Purkinje cell (primary cell): ENCODE measurements around the gene KBTBD3. TPM values are rescaled to one million over a fixed set of nuclear protein-coding genes. Genes with fewer than 3 reads are reported as not detected.

Source experiments
- polyA plus RNA-seq: library from polyadenylated mRNA; unstranded; fragments of >200 nt; fragmentation: Nextera tagmentation; gene quantifications from 2 replicates; pipeline ENCODE4 v1.2.1, GENCODE V29; 2014

Gene KBTBD3, protein sequence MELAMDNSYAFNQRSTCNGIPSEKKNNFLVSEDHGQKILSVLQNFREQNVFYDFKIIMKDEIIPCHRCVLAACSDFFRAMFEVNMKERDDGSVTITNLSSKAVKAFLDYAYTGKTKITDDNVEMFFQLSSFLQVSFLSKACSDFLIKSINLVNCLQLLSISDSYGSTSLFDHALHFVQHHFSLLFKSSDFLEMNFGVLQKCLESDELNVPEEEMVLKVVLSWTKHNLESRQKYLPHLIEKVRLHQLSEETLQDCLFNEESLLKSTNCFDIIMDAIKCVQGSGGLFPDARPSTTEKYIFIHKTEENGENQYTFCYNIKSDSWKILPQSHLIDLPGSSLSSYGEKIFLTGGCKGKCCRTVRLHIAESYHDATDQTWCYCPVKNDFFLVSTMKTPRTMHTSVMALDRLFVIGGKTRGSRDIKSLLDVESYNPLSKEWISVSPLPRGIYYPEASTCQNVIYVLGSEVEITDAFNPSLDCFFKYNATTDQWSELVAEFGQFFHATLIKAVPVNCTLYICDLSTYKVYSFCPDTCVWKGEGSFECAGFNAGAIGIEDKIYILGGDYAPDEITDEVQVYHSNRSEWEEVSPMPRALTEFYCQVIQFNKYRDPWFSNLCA
- 62.1 and 117 TPM in 2 replicates for polyA plus RNA-seq

DNA sequence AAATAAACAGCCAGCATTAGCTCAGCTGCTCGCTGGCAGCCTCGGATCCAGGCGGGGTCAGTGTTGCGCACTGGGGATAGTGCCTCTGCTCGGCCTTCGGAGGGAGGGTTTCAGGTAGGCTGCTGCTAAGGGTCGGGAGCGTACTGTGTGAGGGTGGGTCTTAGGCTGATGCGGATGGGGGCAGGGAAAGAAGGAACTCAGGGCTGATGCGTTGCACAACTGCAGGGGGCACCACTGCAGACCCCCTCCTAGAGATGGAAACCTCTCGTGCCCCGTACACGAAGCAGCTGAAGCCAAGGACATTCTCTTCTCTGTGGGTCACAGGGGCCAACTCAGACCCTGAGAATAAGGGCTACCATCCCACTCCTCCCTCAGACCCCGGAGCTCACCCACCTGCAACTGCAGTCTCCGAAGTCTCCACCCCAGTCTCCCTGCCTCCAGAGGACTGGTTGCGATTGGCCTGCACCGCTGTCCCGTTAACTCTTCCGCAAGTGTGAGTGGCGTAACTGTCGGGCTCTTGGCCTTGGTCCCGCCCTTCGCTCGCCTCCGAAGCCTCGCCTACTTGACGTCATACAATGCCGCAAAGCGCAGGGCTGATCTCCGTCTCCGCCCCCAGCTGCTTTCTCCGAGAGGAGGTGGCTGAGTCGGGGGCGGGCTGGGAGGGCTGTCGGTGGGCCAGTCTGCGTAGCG lies at the start of gene KBTBD3:
Gene KBTBD3 (minus strand): TSS at position 429 of the 690 bp plus-strand sequence. CDS start 18,250 bp downstream, outside the sequence.

DNA sequence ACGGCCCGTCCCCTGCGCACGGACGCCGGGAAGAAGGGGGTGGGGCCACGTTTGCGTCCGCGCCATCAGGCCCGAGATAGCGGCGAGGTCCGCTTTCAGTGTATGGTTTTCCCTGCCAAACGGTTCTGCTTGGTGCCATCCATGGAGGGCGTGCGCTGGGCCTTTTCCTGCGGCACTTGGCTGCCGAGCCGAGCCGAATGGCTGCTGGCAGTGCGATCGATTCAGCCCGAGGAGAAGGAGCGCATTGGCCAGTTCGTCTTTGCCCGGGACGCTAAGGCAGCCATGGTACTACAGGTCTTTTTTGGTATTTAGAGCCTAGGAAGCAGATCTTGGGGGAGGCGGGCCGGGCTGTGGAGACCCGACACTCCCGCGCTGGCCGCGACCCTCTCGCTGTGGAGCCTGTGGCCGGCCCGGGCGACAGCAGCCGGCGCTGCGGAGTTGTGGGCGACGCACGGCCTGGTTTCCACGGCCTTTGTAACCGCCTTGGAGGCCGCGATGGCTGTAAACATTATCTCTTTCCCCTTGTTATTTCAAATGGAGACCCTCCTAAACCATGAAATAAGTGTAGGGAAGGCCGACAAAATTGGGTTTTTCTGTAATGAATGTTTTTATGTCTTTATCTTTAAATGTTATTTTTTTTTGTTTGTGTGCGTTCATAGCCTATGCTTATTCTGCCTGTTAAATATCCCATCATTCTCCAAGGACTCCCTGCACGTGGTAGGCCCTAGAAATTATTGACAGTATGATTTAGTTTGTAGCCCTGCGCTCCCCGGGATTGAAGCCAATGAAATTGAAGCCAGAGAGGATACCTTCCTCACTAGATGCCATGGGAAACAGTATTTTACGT lies 685 bp upstream of the KBTBD3 start, which contains the start of gene AASDHPPT:
Gene AASDHPPT (plus strand): TSS at position 54 of the 847 bp plus-strand sequence. CDS start 49 bp downstream, at position 103.

DNA sequence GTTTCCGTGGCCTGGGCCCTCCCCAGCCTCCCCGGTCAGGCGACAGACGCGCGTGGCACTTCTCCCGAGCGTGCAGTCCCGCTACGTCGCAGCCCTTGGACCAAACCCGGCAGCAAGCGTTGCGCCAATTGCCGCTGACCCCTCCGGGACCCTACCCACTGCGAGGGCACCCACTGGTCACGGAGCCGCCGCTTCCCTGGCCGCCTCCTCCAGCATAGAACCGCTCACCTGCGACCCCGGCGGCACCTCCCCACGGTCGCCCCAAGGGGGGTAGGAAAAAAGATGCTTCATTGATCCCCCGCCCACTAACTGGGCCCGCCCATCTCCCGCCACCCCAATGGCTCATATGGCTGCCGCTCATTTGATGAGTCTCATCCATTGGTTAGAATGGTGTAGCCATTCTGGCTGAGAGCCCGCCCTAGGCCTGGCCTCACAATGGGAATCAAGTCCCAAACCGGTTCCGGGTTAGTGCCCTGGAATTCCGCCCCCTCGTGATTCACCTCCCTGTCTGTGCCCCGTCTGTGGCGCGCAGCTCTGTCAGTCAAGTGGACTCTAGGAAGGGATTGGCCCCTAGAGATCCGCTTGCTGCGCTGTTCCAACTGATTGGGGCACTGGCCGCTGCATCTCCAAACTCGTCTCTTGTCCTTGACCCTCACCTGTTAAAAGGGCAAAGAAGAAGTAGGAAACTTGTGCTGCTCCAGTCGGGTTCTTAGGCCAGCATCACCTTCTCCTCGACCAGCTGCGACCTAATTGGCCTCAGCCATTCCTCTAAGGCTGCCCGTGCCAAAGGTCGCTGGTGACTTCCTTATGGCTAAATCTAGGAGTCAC lies 55.0 kb downstream of the KBTBD3 start, which contains the start of gene MSANTD4:
Gene MSANTD4 (minus strand): TSS at position 274 of the 828 bp plus-strand sequence. CDS start 11,323 bp downstream, outside the sequence.

Other genes starting within 250 kb of the KBTBD3 start
- gene MSANTD4, start 55.1 kb downstream of the KBTBD3 start, polyA plus RNA-seq = 16.8 and 20.3 TPM in 2 replicates
- 107 and 159 TPM in 2 replicates for gene AASDHPPT, start 315 bp upstream of the KBTBD3 start, polyA plus RNA-seq